GM10266 (cell line): ENCODE data around the gene SMC5.

Experiments used
- DNase-seq: peaks from one replicate; pipeline ENCODE4 v3.0.0; 2012; ENCODE audit errors: extremely low spot score
- TF ChIP-seq, protein P1 (sequence below): IDR thresholded peaks from 2 replicates; pipeline ENCODE4 v1.5.1; 2012; ENCODE audit warnings: mild to moderate bottlenecking, low read depth; ENCODE audit not compliant: control insufficient read depth, insufficient read depth; ENCODE audit errors: missing control alignments

The SMC5 gene

DNA sequence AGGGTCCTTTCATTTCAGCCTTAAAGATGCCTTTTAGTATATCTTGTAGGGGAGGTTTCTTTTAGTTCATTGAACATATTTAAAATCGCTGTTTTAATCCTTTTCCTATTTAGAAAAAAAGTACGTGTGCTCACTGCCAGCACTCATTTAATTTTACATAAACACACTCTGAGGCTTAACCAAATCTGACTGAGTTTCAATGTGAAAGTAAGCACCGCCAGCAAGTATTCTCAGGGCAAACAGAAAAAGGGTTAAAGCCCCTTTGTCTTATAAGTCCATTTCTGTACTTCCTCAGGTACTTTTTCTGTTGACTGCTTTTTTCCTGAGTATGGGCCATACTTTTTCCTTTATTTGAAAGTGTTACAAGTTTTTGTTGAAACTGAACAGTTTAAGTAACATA, 31.8 kb downstream of the SMC5 start:
- TF ChIP-seq, protein P1, sequence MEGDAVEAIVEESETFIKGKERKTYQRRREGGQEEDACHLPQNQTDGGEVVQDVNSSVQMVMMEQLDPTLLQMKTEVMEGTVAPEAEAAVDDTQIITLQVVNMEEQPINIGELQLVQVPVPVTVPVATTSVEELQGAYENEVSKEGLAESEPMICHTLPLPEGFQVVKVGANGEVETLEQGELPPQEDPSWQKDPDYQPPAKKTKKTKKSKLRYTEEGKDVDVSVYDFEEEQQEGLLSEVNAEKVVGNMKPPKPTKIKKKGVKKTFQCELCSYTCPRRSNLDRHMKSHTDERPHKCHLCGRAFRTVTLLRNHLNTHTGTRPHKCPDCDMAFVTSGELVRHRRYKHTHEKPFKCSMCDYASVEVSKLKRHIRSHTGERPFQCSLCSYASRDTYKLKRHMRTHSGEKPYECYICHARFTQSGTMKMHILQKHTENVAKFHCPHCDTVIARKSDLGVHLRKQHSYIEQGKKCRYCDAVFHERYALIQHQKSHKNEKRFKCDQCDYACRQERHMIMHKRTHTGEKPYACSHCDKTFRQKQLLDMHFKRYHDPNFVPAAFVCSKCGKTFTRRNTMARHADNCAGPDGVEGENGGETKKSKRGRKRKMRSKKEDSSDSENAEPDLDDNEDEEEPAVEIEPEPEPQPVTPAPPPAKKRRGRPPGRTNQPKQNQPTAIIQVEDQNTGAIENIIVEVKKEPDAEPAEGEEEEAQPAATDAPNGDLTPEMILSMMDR = no peak
- no peak for DNase-seq

DNA sequence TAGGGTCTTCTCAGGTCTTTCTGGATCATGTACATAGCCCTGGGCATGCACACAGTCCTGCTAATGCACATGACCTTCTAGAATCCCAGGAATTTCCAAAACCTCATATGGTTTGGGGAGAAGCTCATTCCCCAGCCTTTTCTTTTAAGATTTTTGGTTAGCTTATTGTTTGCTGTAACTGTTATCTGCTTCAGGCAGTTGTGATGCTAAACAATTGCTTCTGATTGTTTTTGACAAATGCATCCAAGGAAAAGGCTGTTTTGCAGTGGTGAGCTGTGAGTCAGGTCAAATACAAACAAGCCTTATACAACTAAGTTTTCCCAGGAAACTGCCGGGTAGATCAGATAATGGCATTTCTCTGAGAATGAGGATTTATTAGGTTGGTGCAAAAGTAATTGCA, 32.7 kb downstream of the SMC5 start:
- no peak for DNase-seq
- TF ChIP-seq, protein P1 = no peak

DNA sequence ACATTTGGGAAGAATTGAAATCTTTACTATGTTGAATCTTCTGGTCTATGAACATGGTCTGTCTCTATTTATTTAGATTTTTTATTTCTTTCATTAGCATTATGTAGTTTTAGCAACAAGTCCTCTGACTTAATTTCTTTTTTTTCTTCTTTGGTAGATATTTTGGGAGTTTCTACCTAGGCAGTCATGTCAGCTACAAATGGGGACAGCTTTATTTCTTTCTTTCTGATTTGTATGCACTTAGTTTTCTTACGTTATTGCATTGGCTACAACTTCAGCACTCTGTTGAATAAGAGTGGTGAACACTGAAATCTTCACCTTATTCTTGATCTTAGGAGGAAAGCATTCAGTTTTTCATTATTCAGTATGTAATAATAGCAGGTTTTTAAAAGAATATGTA, 33.5 kb downstream of the SMC5 start:
- TF ChIP-seq, protein P1 = no peak
- DNase-seq = no peak

DNA sequence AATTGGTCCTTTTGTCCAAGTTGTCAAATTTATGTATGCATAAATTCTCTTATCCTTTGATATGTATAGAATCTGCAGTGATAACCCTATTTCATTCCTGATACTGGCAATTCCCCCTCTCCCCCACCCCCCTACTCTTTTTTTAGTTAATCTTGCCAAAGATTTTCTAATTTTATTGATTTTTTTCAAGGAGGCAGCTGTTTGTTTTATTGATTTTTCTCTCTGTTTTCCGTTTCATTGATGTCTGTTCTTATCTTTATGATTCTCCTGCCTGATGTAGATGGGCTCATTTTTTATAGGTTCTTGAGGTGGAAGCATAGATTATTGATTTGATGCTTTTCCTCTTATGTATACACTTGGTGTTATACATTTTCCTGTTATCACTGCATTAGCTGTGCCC, 34.4 kb downstream of the SMC5 start:
- TF ChIP-seq, protein P1 = no peak
- DNase-seq = no peak

DNA sequence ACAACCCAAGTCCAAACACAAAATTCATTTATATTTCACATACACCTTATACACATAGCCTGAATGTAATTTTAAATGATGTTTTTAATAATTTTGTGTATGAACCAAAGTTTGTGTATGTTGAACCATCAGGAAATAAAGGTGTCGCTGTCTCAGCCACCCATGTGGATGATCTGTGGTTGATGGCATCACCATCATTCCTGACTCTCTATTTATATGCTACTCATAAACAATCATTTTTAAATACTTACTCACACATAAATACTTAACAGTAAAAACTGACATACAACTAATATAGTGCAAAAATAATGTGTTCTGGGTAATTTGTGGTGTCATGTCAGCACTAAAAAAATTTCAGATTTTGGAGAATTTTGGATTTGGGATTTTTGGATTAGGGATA, 38.4 kb downstream of the SMC5 start:
- TF ChIP-seq, protein P1 = no peak
- DNase-seq = no peak

DNA sequence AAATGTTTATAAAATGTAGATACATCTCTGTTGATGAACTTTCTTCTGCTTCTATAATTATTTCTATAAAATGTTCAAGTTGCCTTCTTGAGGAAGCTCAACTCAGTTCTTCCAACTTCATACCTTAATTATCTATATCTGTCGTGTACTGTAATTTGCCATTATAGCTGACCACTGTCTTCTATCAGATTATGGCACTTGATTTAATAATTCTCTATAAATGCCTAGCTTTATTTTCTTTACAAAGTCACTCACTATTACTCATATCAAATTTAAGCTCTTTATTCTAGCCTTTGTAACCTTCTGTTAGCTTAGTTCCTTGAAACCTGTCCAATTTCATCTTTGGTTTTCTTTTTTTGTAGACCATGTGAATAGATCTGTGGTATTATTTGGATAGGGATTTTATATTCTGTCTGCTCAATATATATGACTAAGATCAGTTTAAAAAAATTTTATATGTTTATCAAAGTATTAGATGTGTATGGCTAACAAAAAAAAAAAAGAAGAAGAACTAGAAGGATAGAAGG, 39.5 kb downstream of the SMC5 start:
- no peak for DNase-seq
- TF ChIP-seq, protein P1 = no peak

DNA sequence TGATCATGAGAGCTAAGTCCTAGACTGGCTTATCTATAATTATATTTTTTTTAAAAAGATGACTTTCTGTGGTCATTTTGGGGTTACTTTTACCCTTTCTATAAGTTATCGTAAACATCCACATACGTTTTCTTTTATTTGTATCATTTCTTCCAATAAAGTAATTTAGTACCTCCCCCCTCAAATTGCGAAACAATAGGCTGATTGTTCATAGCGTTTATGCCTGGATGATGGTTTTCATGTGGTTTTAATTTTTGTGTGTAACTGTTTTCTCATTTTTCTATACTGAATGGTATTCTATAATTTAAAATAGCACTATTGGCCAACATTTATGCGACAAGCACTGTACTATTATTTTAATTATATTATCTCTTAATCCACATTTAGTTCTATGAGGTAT, 44.5 kb downstream of the SMC5 start:
- TF ChIP-seq, protein P1 = no peak
- DNase-seq = no peak

DNA sequence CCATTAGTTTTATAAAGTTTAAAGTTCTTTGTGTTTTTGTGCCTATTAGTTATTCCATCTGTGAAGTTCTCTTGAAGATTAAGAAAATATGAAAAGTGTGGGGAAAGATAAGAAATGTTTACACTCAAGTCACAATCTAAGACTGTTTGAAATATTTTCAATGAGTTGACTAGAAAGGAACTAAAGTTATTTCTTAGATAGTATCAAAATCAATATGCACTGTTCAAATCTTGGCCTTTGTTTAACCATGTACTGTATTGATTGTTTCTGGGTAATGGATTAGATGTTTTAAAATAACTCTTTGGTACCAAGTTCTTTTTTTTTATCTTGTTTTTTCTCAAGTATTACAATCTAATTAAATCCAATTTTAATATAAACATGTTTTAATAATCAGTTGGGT, 46.0 kb downstream of the SMC5 start:
- no peak for DNase-seq
- TF ChIP-seq, protein P1 = no peak
